ENCODE data around the gene FOXA1. TPM values are rescaled to one million over a fixed set of nuclear protein-coding genes. Genes with fewer than 3 reads are reported as not detected.

FOXA1 gene
- total and polyA plus RNA-seq, 4 donors = 8.0 to 37.5 (median 16.1) TPM

- Histone ChIP-seq H3K9me3 (ENCODE audit: control insufficient read depth in 4 of 4, low read length in 3 of 4) (no peaks in the 10 kb centered on the region), H3K4me1 (ENCODE audit: control insufficient read depth in 4 of 4, insufficient read depth in 4 of 4, low read length in 3 of 4) (peaks cover 8 to 40% (median 35%) of the 10 kb centered on the region in 4 donors), H3K4me3 (ENCODE audit: low read depth in 1 of 3, low read length in 3 of 3) (no peak overlapping the region), H3K27me3 (ENCODE audit: control insufficient read depth in 4 of 4, insufficient read depth in 4 of 4, low read length in 3 of 4) (no peaks in the 10 kb centered on the region), H3K36me3 (ENCODE audit: control insufficient read depth in 4 of 4, insufficient read depth in 3 of 4, low read depth in 1 of 4, low read length in 3 of 4) (no peaks in the 10 kb centered on the region), H3K9ac (ENCODE audit: low read depth in 1 of 2, low read length in 2 of 2) (no peak overlapping the region), H3K27ac (ENCODE audit: low read depth in 1 of 2, low read length in 2 of 2) (no peak overlapping the region)
- WGBS = 54% methylated on average over 20 of the region's 20 CpGs
- DNase-seq (ENCODE audit: low spot score) = no peak
- TF ChIP-seq, protein P1, sequence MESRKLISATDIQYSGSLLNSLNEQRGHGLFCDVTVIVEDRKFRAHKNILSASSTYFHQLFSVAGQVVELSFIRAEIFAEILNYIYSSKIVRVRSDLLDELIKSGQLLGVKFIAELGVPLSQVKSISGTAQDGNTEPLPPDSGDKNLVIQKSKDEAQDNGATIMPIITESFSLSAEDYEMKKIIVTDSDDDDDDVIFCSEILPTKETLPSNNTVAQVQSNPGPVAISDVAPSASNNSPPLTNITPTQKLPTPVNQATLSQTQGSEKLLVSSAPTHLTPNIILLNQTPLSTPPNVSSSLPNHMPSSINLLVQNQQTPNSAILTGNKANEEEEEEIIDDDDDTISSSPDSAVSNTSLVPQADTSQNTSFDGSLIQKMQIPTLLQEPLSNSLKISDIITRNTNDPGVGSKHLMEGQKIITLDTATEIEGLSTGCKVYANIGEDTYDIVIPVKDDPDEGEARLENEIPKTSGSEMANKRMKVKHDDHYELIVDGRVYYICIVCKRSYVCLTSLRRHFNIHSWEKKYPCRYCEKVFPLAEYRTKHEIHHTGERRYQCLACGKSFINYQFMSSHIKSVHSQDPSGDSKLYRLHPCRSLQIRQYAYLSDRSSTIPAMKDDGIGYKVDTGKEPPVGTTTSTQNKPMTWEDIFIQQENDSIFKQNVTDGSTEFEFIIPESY (IDR thresholded peaks at IDR 0.05) = no peak
- no peak for TF ChIP-seq HNF4G (IDR thresholded peaks at IDR 0.05)
Observed at GRCh38 chr14:37597538-37597913, 2.5 kb upstream of the FOXA1 start.

DNA sequence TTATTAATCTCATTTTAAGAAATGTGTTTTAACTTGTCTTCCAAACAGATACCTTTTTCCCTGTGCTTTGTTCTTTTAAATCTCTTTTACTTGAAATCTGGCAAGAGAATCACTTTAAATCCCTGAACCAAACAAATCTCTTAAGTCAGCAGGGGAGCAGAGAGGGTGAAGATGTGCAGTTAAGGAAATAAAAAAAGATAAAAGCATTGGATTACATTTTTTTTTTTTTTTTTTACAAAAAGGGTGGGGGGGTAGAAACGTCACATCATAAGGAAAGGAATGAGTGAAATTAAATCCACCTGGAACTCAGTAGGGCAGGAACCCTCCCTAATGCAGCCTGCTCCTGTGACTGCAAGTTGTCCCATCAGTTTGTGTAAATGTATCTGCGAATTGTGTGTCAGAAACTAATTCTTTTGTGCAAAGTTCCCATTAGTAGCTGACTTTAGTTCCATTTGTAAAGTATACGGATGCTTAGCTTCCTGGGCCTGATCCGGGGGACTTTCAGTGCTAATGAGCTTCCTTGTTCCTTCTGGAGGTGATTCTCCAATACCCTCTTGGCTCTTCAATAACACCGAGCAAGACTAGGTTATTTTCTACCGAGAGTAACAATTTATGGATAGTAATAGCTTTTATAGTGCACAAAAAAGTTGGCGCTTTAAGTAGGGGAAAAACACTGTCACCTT lies 1.9 kb upstream of the FOXA1 start:
- DNase-seq (ENCODE audit: low spot score) = no peak
- Histone ChIP-seq H3K4me1 (ENCODE audit: control insufficient read depth in 4 of 4, insufficient read depth in 4 of 4, low read length in 3 of 4) (peaks cover 5 to 34% (median 30%) of the 10 kb centered on the region in 4 donors), H3K4me3 (ENCODE audit: low read depth in 1 of 3, low read length in 3 of 3) (no peak overlapping the region), H3K9me3 (ENCODE audit: control insufficient read depth in 4 of 4, low read length in 3 of 4) (no peaks in the 10 kb centered on the region), H3K9ac (ENCODE audit: low read depth in 1 of 2, low read length in 2 of 2) (no peak overlapping the region), H3K27me3 (ENCODE audit: control insufficient read depth in 4 of 4, insufficient read depth in 4 of 4, low read length in 3 of 4) (no peaks in the 10 kb centered on the region), H3K36me3 (ENCODE audit: control insufficient read depth in 4 of 4, insufficient read depth in 3 of 4, low read depth in 1 of 4, low read length in 3 of 4) (no peaks in the 10 kb centered on the region), H3K27ac (ENCODE audit: low read depth in 1 of 2, low read length in 2 of 2) (no peak overlapping the region)
- TF ChIP-seq JUND (IDR thresholded peaks at IDR 0.05) = no peak
- no peak for TF ChIP-seq RAD21 (IDR thresholded peaks at IDR 0.05)
- no peak for TF ChIP-seq NR2F2 (IDR thresholded peaks at IDR 0.05)
- TF ChIP-seq CTCF (IDR thresholded peaks at IDR 0.05; ENCODE audit: low read depth, low read length, missing input control) = no peak
- no peak for TF ChIP-seq GABPA (IDR thresholded peaks at IDR 0.05 in 1 of 2, conservative IDR thresholded peaks at IDR 0.05 in 1 of 2)
- TF ChIP-seq EGR1 (IDR thresholded peaks at IDR 0.05; ENCODE audit: low read depth in 2 of 2) = no peak
- TF ChIP-seq HNF4G (IDR thresholded peaks at IDR 0.05) = no peak
- TF ChIP-seq YY1 (IDR thresholded peaks at IDR 0.05) = no peak
- no peak for TF ChIP-seq SP1 (IDR thresholded peaks at IDR 0.05)
- TF ChIP-seq, protein P1 (IDR thresholded peaks at IDR 0.05) = no peak
- no peak for TF ChIP-seq RXRA (IDR thresholded peaks at IDR 0.05)
- TF ChIP-seq HNF4A (conservative IDR thresholded peaks at IDR 0.05) = no peak
- TF ChIP-seq, protein P2, sequence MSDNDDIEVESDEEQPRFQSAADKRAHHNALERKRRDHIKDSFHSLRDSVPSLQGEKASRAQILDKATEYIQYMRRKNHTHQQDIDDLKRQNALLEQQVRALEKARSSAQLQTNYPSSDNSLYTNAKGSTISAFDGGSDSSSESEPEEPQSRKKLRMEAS (IDR thresholded peaks at IDR 0.05) = no peak
- TF ChIP-seq TAF1 (conservative IDR thresholded peaks at IDR 0.05) = no peak
- TF ChIP-seq ATF3 (IDR thresholded peaks at IDR 0.05) = no peak
- no peak for TF ChIP-seq FOXA1 (IDR thresholded peaks at IDR 0.05)
- TF ChIP-seq FOXA2 (IDR thresholded peaks at IDR 0.05) = no peak
- TF ChIP-seq, protein P3, sequence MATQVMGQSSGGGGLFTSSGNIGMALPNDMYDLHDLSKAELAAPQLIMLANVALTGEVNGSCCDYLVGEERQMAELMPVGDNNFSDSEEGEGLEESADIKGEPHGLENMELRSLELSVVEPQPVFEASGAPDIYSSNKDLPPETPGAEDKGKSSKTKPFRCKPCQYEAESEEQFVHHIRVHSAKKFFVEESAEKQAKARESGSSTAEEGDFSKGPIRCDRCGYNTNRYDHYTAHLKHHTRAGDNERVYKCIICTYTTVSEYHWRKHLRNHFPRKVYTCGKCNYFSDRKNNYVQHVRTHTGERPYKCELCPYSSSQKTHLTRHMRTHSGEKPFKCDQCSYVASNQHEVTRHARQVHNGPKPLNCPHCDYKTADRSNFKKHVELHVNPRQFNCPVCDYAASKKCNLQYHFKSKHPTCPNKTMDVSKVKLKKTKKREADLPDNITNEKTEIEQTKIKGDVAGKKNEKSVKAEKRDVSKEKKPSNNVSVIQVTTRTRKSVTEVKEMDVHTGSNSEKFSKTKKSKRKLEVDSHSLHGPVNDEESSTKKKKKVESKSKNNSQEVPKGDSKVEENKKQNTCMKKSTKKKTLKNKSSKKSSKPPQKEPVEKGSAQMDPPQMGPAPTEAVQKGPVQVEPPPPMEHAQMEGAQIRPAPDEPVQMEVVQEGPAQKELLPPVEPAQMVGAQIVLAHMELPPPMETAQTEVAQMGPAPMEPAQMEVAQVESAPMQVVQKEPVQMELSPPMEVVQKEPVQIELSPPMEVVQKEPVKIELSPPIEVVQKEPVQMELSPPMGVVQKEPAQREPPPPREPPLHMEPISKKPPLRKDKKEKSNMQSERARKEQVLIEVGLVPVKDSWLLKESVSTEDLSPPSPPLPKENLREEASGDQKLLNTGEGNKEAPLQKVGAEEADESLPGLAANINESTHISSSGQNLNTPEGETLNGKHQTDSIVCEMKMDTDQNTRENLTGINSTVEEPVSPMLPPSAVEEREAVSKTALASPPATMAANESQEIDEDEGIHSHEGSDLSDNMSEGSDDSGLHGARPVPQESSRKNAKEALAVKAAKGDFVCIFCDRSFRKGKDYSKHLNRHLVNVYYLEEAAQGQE (IDR thresholded peaks at IDR 0.05) = no peak
- WGBS = 51% methylated on average over 7 of the region's 7 CpGs

Measured in liver (tissue), 9 donors.